ENCODE data around the gene RAET1G.
"Not testable (repeated sequence)": the region's sequence is repeated elsewhere in the genome, so short reads cannot be mapped to it uniquely, and the experiment has no call there.

GRCh38 chr6:149927025-149927424, 4.1 kb upstream of the RAET1G start:
- not testable (repeated sequence) for TF ChIP-seq CTCF (conservative IDR thresholded peaks at IDR 0.05; ENCODE audit: low read length); EZH2phosphoT487 (IDR thresholded peaks at IDR 0.05; ENCODE audit: borderline replicate concordance, low read depth, low read length)

Measured in OCI-LY7 (cell line).